ENCODE results near the gene HIBCH. TPM values are rescaled to one million over a fixed set of nuclear protein-coding genes. Genes with fewer than 3 reads are reported as not detected.
"Not testable (repeated sequence)": the region's sequence is repeated elsewhere in the genome, so short reads cannot be mapped to it uniquely, and the experiment has no call there.

The HIBCH gene
- total RNA-seq, 1 donor from 2014 or later, result 14.6 TPM

DNA sequence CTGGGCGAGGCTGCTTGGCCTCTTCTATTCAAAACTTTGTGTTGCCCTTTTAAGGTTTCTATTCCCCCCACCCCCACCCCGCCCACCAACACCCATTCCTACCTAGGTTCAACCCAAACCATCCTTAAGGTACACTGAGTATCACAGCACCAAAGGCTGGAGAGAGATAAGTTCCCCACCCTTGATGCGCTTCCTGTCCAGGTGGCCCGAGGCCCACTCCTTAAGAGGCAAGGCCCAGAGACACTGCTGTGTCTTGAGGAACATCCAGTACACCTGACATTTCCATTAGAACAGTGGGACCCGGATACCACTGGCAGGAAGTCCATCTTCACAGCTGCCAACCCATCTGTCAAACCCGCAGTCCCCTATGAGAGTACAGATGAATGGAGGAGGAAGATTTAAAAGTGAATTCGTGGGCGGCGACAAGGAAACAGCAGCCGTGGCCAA lies 23.5 kb upstream of the HIBCH start:
- DNase-seq (ENCODE audit: low read depth, low spot score), result peak; percentile 53

DNA sequence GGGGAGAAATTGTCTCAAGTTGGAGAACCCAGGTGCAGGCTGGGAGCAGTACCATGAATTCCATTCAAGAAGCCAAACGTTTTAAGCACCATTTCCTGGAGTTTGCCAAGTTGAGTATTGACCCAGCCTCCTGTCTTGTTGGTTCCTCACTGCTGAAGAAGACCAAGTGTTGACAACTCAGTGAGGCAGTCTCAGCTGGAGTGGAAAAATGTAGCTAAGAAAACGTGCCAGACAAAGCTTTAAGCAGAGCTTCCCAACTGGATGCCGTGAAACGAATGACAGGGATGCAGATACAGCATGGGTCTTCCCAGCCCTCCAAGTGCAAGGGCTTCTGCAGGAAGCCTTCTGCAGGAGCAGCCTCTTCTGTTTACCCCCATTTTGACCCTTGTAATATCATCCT lies 23.0 kb upstream of the HIBCH start:
- DNase-seq (ENCODE audit: low read depth, low spot score), result no peak

DNA sequence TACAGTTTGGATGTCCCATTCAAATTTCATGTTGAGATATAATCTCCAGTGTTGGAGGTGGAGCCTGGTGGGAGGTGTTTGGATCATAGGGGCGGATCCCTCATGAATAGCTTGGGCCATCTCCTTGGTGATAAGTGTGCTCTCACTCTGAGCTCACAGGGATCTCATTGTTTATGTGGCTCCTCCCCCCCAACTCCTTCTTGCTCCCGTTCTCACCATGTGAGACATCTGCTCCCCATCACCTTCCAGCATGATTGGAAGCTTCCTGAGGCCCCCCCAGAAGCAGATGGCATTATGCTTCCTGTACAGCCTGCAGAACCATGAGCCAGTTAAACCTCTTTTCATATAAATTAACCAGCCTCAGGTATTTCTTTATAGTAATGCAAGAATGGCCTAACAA lies 20.7 kb upstream of the HIBCH start:
- DNase-seq (ENCODE audit: low read depth, low spot score), result no peak

DNA sequence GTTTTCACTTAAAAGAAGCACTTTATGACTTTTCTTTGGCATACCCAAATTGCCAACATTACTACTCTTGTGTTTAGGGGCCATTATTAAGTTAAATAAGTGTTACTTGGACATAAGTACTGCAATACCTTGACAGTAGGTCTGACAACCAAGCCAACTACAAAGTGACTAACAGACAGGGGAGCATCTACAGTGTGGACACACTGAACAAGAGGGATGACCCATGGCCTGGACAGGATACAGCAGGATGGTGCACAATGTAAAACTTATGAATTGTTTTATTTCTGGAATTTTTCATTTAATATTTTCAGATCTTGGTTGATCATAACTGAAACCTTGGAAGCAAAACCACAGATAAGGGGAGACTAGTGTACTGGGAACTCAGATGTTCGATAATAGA lies 19.8 kb upstream of the HIBCH start:
- no peak for DNase-seq (ENCODE audit: low read depth, low spot score)

DNA sequence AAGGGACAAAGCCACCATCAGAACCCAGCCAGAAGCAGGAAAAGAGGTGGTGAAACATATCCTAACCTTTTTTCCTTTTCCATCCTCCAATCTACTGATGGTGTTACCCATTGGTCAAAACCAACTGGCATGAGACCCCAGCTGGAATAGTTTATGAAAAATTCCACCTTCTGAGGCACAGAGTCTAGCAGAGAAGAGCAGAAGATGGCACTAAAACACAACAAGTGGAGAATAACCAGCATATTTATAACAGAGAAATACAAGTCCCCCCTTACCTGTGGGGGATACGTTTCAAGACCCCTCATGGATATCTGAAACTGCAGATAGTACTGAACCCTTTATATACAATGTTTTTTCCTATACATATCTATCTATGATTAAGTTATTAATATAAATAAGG lies 18.8 kb upstream of the HIBCH start:
- no peak for DNase-seq (ENCODE audit: low read depth, low spot score)

DNA sequence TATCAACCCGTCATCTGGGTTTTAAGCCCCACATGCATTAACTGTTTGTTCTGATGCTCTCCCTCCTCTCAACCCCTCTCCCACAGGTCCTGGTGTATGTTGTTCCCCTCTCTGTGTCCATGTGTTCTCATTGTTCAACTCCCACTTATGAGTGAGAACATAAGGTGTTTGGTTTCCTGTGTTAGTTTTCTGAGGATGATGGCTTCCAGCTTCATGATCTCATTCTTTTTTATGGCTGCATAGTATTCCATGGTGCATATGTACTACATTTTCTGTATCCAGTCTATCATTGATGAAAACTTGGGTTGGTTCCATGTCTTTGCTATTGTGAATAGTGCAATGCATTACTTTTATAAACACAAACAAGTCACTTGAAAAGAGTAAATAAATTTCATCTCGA lies 16.8 kb upstream of the HIBCH start:
- DNase-seq (ENCODE audit: low read depth, low spot score), result no peak

DNA sequence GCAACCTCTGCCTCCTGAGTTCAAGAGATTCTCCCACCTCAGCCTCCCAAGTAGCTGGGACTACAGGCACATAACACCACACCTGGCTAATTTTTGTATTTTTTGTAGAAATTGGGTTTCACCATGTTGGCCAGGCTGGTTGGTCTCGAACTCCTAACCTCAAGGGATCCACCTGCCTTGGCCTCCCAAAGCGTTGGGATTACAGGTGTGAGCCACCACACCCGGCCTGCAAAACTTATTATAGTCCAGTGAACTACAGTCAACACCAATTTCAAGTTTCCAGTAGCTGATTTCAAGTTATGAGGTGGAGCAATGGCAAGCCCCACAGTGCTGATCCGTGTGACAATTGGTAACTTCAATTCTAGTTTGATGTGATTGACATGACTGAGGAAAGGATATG lies 16.0 kb upstream of the HIBCH start:
- not testable (repeated sequence) for DNase-seq (ENCODE audit: low read depth, low spot score)

DNA sequence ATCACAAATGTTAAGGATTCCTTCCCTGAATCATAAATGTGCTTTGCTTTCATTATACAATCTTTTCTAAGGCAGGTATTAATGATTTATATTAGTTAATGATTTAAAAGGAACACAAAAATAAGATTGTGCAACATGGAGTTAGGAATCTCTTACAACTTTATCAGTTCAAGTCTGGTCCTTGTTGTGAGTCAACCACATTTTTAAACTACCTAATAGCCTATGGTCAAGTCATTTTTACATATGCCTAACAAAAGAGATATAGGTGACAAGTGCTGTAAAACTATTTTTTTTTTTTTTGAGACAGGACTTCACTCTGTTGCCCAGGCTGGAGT lies 15.6 kb upstream of the HIBCH start:
- DNase-seq (ENCODE audit: low read depth, low spot score), result no peak

DNA sequence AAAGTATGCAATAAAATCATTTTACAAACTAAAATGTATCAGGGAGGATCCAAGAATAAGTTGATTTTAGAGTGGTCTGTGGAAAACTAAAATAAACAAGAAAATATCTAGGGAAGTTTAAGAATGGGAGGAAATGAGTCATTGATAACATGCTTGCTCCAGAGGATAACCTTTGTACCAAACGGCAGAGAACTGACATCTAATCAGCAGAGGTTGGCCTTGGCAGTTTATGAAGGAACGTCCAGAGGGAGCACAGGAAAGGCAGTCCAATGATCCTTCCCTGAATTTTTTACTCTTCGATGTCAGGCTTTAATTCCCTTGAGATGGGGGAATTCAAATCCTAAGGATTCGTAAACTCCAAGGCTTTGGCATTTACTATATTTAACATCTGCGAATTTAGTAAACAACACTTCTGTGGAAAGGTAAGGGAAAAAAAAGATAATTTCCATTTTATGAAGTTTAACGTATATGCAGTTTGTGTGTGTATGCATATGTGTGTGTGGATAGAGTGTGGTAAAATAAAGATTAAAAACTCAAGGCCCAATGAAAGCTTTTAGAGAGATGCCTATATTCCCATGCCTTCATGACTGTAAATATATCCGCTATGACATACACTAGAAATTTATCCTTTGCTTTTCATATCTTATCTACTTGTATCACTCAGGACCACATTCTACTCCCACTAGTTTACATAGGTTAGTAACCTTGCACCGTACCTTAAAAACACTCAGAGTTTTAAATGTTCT lies 15.0 kb upstream of the HIBCH start:
- DNase-seq (ENCODE audit: low read depth, low spot score), result peak; percentile 80

DNA sequence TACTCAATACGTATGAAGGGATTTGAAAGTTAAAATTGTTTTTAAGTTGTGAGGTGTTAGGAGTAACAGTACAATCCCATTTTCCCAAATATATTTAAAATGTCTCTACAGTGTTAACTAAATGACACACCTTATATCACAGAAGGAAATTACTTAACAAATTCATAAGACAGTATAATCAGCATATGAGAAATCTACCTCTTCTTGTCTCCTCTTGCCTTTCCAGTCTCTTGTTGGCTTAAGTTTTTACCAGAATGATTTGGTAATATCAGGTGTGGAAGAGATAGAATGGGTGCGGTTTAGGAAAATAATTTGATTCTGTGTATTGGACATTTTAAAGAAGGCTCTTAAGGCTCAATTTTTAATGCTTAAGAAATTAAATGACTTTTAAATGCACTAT lies 14.3 kb upstream of the HIBCH start:
- DNase-seq (ENCODE audit: low read depth, low spot score), result no peak

DNA sequence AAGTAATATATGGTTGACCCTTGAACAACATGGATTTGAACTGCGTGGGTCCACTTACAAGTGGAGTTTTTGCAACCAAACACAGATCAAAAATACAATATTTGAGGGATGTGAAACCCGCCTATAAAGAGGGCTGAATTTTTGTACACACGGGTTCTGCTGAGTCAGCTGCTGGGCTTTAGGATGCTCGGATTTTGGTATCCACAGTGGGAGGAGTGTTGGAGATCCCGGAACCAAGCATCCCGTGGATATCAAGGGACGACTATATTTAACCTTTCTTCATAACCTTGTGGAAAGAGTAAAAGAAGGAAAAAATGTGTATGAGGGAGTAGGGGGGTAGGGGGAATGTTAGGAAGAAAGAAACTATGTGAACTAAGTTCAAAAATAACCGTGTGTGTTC lies 13.8 kb upstream of the HIBCH start:
- DNase-seq (ENCODE audit: low read depth, low spot score), result no peak

DNA sequence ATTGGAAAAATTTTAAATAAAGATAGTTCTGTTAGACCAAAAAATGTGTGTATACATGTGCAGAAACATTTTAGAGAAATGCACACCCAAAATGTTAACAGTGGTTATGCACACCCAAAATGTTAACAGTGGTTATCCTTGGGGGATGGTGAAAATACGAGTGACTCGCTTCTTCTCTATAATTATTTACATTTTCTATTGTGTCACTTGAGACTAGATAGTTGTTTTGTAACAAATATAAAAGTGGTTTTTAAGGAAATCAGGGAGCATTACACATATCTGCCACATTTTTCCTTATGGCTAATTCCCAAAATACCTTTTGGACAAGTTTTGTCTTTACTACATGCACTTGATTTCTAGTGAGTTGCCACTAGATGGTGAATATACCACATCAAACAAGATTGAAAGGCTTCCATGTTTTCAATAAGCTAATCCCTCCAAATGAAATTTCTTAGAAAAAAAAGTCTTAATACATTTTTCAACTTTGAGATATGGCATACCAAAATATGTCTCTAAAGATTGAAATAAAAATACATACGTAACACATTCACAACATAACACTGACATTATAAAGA lies 9.0 kb upstream of the HIBCH start:
- no peak for DNase-seq (ENCODE audit: low read depth, low spot score)

DNA sequence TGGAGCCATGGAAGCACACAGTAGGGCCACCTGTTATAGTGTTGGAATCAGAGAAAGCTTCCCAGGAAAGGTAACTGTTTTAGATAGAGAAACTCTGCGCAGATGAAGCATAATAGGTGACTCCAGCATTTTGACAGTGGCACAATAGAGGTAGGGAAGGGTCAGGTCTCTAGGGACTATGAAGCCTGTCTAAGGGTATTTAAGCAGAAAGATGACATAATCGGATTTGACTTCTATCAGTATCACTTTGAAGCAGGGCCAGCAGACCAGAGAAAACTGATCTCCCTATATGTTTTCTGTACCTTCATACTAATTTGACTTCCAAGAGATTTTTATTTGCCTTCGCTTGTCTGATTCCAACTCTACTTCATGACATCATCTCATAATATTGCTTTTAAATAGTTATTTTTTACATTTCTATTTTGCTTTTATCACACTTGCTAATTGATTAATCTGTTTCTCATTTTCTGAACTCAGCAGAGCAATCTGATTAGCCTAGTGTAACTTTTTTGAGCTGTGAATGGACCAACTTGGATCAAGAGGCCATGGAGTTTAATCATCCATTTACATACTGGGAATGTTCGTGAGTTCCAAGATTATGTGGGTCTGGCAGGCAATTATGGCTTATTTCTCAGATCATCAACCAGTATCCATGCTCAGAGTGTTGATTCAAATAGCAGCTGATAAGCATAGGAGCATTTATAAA lies 8.4 kb upstream of the HIBCH start:
- DNase-seq (ENCODE audit: low read depth, low spot score), result no peak

DNA sequence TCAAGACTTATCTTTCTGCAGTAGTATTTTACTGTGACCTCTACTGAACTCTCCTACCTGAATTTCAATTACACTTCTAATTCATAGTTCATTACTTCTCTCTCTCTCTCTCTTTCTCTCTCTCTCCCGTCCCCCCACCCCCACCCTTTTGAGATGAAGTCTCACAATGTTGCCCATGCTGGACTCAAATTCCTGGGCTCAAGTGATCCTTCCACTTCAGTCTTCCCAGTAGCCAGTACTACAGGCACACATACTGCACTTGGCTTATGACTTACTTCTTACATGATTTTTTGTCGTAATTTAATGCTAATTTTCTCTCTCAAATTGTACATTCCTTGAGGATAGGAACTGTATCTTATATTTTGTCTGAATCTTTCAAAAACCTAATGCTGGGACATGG lies 6.0 kb upstream of the HIBCH start:
- no peak for DNase-seq (ENCODE audit: low read depth, low spot score)

DNA sequence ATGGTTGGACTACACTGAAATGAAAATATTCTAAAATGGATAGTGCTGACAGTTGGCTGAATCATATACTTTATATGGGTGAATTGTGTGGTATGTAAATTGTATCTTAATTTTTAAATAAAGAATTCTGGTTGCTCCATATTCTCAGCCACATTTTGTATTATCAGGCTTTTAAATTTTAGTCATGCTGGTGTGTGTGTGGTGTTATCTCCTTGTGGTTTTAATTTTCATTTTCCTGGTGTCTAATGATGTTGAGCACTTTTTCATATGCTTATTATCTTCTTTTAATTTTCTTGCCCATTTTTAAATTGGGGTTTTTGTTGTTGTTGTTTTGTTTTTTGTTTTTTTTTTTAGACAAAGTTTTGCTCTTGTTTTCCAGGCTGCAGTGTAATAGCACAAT lies 3.8 kb upstream of the HIBCH start:
- DNase-seq (ENCODE audit: low read depth, low spot score), result no peak

DNA sequence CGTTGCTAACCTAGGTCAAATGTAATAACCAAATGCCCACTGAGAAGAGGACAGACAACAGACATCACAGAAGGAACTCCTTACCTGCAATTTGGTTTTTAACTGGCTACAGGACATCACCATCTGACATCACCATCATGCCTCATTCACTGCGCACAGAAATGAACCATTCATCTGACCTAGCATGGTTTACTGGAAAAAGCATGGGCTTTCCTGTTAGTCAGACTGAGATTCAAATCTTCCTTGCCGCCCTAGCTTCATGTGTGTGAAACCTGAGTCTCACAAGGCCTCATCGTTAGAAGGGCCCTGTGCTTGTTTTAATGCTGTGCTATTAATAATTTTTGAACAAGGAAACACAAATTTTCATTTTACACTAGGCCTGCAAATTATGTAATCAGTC lies 1.1 kb upstream of the HIBCH start:
- DNase-seq (ENCODE audit: low read depth, low spot score), result no peak

DNA sequence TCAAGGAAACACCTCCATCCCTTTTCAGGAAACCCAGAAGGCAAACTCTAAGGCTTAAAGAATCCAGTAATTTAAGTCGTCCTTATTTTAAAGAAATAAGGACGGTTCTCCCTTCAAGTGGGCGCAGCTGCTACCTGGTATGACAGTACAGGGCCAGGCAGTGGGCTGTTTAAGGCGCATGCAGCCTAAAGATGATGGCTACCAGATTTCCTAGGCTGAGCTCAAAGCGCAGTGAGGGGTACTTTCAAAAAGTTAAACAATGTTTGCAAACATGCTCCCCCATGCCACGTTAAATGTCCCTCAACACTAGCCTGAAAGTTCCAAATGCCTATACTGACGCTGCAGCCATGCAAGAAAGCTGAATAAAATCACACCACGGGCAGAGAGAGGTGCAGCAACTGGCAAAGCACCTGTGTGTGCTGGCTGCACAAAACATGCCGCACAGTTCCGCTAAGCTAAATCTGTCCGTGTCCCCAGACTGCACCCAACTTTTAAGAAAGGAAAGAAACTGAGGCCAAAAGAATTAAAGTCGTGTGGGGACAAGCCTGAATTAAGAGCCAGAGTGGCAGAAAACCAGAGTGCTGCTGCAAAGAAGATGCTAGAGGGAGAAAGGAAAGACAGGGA lies 583 bp downstream of the HIBCH start:
- DNase-seq (ENCODE audit: low read depth, low spot score), result no peak

DNA sequence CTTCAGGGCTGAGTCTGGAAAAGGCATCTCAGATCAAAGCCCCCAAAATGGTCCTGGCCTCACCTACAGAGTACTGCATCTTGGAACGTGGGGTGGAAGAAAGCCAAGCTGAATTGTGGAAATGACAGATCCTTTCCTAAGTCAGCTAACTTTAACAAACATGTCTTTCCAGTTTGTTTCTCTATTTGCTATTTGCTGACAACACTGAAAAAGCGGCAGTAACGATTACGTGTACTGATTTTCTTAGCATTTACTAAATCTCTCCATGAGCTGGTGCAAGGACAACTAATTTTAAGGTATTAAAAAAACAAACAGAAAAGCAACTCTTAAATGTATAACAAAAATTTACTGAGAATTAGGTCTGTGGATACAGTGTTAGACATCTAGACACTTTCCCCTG lies 1.1 kb downstream of the HIBCH start:
- DNase-seq (ENCODE audit: low read depth, low spot score), result no peak

DNA sequence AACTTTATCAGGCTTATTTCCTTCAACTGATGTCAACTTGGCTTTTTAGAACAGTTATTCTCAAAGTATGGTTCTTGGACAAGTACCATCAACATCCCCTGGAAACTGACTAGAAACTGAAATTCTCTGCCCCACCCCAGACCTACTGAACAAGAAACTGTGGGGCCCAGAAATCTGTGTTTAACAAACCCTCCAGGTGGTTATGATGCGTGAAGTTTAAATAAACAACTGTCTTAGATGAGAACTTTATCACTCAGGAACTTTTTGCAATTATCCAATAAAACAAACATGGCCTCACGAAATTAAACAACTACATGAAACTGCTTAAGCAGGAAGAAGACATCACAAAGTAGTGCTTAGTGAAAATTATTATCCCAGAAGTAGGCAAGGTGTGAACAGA lies 4.4 kb downstream of the HIBCH start:
- DNase-seq (ENCODE audit: low read depth, low spot score), result no peak

DNA sequence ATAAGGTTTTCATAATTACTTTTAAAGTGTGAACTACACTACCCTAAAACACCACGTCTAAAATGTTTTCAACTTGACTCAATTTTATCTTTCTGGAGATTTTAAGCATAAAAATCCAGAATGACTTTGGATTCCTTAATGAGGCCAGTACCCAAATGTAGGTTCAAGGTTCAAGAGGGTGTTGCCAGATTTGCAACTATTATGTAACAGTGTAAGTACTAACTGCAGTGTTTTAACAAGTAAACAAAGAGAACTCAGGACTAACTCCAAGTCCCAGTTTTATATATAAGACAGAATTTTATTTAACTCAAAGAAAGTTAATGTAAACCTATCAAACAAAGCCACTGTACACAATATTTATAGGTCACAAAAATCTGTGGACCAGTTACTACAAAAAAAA lies 5.7 kb downstream of the HIBCH start:
- no peak for DNase-seq (ENCODE audit: low read depth, low spot score)

DNA sequence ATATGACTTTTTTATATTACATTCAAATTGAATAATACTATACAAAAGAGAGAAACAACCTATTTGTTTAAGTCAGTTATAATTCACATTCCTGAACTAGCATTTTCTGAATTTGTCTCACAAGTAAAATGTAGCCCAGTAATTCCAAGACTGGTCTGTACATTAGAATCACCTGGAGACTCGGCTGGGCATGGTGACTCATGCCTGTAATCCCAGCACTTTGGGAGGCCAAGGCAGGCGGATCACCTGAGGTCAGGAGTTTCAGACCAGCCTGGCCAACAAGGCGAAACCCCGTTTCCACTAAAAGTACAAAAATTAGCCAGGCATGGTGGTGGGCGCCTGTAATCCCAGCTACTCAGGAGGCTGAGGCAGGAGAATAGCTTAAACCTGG lies 7.0 kb downstream of the HIBCH start:
- DNase-seq (ENCODE audit: low read depth, low spot score), result not testable (repeated sequence)

DNA sequence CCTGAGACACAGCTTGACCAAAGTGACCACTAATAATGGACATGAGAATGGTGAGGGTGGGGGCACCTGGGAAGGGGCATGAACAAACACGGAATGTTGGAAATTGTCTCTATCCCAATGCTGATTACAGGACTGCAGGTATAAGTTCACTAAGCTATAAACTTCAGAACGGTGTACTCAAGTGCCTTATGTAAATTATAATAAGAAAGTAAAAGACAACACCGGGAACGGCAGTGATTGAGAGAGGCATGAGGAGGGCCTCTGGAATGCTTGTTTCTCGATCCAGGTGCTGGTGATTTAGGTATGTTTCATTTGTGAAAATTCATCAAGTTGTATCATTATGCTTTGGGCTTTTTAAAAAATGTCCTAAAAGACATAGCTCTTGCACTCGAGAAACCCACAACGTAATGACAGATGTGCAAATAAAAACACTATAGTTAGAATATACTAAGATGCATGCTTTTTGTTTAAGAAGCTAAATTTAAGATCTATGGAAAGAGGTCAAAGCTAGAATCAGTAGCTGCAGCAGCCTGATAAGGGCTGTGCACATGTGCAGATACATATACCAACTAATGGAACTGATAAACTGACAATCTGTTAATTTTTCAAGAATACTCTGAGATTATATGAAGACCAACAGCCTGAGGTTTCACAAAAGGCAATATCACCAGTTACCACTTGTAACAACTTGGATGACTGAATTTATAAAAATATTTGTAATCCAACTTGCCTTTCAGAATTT lies 7.6 kb downstream of the HIBCH start:
- no peak for DNase-seq (ENCODE audit: low read depth, low spot score)
